OCI-LY1 (cell line): ENCODE data around the gene KRT35.

Source experiments
- CTCF ChIP-seq: fragments of 200-600 bp; sonication (generic), shearing (Covaris generic); IDR thresholded peaks from 2 replicates; pipeline ENCODE4 v1.5.1; 2017; ENCODE audit warnings: mild to moderate bottlenecking, antibody characterized with exemption, low read length, moderate library complexity, mixed read lengths
- EZH2 ChIP-seq: fragments of 200-600 bp; sonication (generic), shearing (Covaris generic); IDR thresholded peaks from 2 replicates; pipeline ENCODE4 v1.8.0; 2017; ENCODE audit warnings: borderline replicate concordance, mixed run types, mild to moderate bottlenecking, antibody characterized with exemption, low read length, moderate library complexity, mixed read lengths

- TF ChIP-seq CTCF (no peak), EZH2 (no peak)
Observed at GRCh38 chr17:41448506-41448905, 32.4 kb downstream of the KRT35 start.
